ENCODE measurements around the gene SPRED3. TPM values are rescaled to one million over a fixed set of nuclear protein-coding genes. Genes with fewer than 3 reads are reported as not detected.

SPRED3 gene, protein sequence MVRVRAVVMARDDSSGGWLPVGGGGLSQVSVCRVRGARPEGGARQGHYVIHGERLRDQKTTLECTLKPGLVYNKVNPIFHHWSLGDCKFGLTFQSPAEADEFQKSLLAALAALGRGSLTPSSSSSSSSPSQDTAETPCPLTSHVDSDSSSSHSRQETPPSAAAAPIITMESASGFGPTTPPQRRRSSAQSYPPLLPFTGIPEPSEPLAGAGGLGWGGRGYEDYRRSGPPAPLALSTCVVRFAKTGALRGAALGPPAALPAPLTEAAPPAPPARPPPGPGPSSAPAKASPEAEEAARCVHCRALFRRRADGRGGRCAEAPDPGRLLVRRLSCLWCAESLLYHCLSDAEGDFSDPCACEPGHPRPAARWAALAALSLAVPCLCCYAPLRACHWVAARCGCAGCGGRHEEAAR
- total RNA-seq (2021; fragmentation: NEBNext Ultra II Directional; extraction: Animal tissue kit (Norgen Biotek cat#: 25700)) (7.1 and 8.1 TPM in 2 replicates), polyA plus RNA-seq (2011; rRNA removed) (10.3 and 13.5 TPM in 2 replicates), polyA minus RNA-seq (2011; rRNA and poly(A)+ RNA removed) (3.8 and 5.4 TPM in 2 replicates)
- polyA plus RNA-seq (2011; cell fraction: cytosol; rRNA removed) = 9.5 TPM
- polyA plus RNA-seq (2011; cell fraction: nucleus; rRNA removed) = 28.3 TPM
- polyA plus RNA-seq (2012, experiment 1 of 2) = 8.0 to 11.4 TPM (median 9.0 TPM) in 4 replicates
- polyA plus RNA-seq (2012, experiment 2 of 2) = 4.8 TPM
- polyA plus RNA-seq (2013, experiment 1 of 2) = 6.6 TPM
- 6.1 TPM for polyA plus RNA-seq (2013, experiment 2 of 2)
- 3.0 TPM for polyA minus RNA-seq (2011; cell fraction: cytosol; rRNA and poly(A)+ RNA removed)
- 16.1 TPM for polyA minus RNA-seq (2011; cell fraction: nucleus; rRNA and poly(A)+ RNA removed)
- long read RNA-seq, experiment 1 = 0 reads
- long read RNA-seq, experiment 2 = 0 reads

DNA sequence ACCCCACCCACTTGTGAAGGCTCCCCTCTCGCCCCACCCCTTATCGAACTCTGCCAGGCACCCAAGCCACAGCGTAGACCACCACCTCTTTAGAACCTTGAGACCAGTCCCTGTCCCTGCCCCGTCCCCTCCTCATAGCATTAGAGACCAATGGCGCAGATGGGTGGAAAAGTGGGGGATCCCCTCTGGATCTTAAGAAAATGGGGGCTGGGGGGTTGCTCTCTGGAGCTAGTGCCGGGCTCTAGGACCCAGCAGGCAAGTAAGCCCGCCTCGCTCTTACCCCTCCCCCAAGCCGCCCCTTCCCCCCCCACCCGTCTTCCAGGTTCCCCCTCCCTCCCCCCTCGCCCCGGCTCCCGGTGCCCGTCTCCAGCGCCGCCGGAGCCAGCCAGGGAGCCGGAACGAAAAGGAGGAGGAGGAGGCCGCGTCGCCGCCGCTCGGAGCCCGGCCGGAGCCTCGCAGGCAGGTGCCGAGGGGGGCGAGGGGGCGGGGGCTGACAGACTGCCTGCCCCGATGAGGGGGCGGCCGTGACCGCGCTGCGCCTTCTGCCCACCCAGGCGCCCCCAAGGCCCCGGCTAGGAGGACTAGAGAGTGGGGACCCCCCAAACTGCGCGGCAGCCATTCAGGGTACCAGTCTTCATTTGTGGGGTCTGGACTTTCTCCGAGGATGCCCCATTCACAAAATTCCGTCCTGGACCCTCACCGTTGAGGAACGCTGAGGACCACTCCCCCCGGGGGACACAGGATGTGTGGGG, at the start of gene SPRED3:
SPRED3 (plus strand) TSS at position 349 of the 752 bp plus-strand sequence. CDS start 1,606 bp downstream, outside the sequence.
- Histone ChIP-seq H2BK20ac (ENCODE audit: low read length) (no peak within 1 kb of the TSS), H3K4me3 (ENCODE audit: extremely low read depth in 1 of 4, insufficient read depth in 2 of 4, low read depth in 3 of 4, low read length in 4 of 4) (peak within 1 kb of the TSS; percentile 93 to 98 (median 96)), H3K4ac (replicated peaks; ENCODE audit: insufficient read length, low read depth, low read length) (peak within 1 kb of the TSS; percentile 87), H3K23me2 (ENCODE audit: low read depth, low read length) (peaks cover 12% of the 10 kb centered on the region), H3K14ac (ENCODE audit: insufficient read length) (no peak within 1 kb of the TSS), H3K56ac (replicated peaks; ENCODE audit: insufficient read length, low read depth, low read length) (peak within 1 kb of the TSS; percentile 97), H3K27me3 (replicated peaks in 1 of 4; ENCODE audit: control insufficient read depth in 3 of 4, extremely low read depth in 1 of 4, insufficient read depth in 3 of 4, low read length in 3 of 4) (no peaks in the 10 kb centered on the region), H2BK120ac (replicated peaks; ENCODE audit: low read depth, low read length) (peak within 1 kb of the TSS; percentile 82), H2AFZ (ENCODE audit: low read length) (peak within 1 kb of the TSS; percentile 11; the same call in 1 of the 2 replicates), H2BK5ac (ENCODE audit: low read depth, low read length) (peak within 1 kb of the TSS; percentile 86; the same call in 1 of the 2 replicates), H2BK15ac (ENCODE audit: low read length) (no peak within 1 kb of the TSS; the same call in 1 of the 2 replicates), H3K4me2 (ENCODE audit: insufficient read depth in 1 of 2, low read depth in 2 of 2, low read length in 2 of 2) (peak within 1 kb of the TSS; percentile 92 to 93), H3K9ac (replicated peaks in 1 of 4; ENCODE audit: extremely low read depth in 1 of 4, low read depth in 3 of 4, low read length in 3 of 4) (peak within 1 kb of the TSS; percentile 66 to 80 (median 74)), H4K5ac (ENCODE audit: insufficient read length, low read depth, low read length) (peak within 1 kb of the TSS; percentile 93), H4K20me1 (replicated peaks in 1 of 2; ENCODE audit: control insufficient read depth in 1 of 2, insufficient read depth in 2 of 2, low read length in 2 of 2) (peaks cover 0 to 6% of the 10 kb centered on the region in 2 experiments), H2AK5ac (ENCODE audit: low read depth, low read length) (no peak within 1 kb of the TSS), H3K18ac (ENCODE audit: extremely low read depth, low read length) (peak within 1 kb of the TSS; percentile 97), H3K4me1 (replicated peaks in 1 of 4; ENCODE audit: control insufficient read depth in 3 of 4, insufficient read depth in 4 of 4, low read length in 3 of 4) (peaks cover 10 to 23% (median 14%) of the 10 kb centered on the region in 4 experiments), H3K9me3 (ENCODE audit: insufficient read depth in 2 of 2, low read depth in 1 of 2, low read length in 1 of 2) (no peaks in the 10 kb centered on the region), H3K36me3 (ENCODE audit: control insufficient read depth in 2 of 4, insufficient read depth in 4 of 4, low read length in 3 of 4) (peaks cover 2 to 14% (median 6%) of the 10 kb centered on the region in 4 experiments; a peak in 3 of 8 replicates), H2BK12ac (ENCODE audit: low read depth, low read length) (0 out of 2 replicates have a peak within 1 kb of the TSS, but pooled peaks have one; percentile 39), H3K79me1 (ENCODE audit: low read depth, low read length) (peaks cover 4% of the 10 kb centered on the region; the same call in 1 of the 2 replicates), H3K23ac (ENCODE audit: insufficient read length) (no peak within 1 kb of the TSS), H3K27ac (ENCODE audit: low read depth, low read length) (peak within 1 kb of the TSS; percentile 74), H3K79me2 (ENCODE audit: control insufficient read depth in 1 of 2, insufficient read depth in 2 of 2, low read length in 2 of 2) (peaks cover 0 to 7% of the 10 kb centered on the region in 2 experiments; a peak in 2 of 4 replicates), H4K91ac (replicated peaks; ENCODE audit: insufficient read length, low read length) (peak within 1 kb of the TSS; percentile 92), H4K8ac (ENCODE audit: extremely low read depth, insufficient read depth, low read length) (peak within 1 kb of the TSS; percentile 91)
- 1% methylated on average over 12 of the region's 46 CpGs; no CpG with 5 or more reads in 1 of the 2 experiments for WGBS, 2 experiments (ENCODE audit: extremely low coverage in 1 of 2, insufficient coverage in 1 of 2, insufficient read length in 1 of 2, insufficient replicate concordance in 2 of 2, low coverage in 1 of 2, low lambda C conversion rate in 2 of 2, missing lambda C conversion rate in 1 of 2)
- DNase-seq (ENCODE audit: low read depth in 1 of 2, low spot score in 2 of 2) = peak in 1 of 2 experiments; percentile 81
- CTCF ChIA-PET (ENCODE audit: partially characterized antibody) = interaction anchor here (0.7 to 1.0 kb wide), 2 partner anchors 14 to 70 kb away, joined by 3 read pairs; partner anchors contain the start of gene FAM98C
- POLR2A ChIA-PET (ENCODE audit: partially characterized antibody) = interaction anchor here (0.6 to 4.3 kb wide), 15 partner anchors 13 to 230 kb away, joined by 3 to 38 read pairs (median 3); partner anchors contain the start of genes C19orf33, FAM98C, PSMD8 and SPINT2
- FAIRE-seq = no peak
- TF ChIP-seq JUN (IDR thresholded peaks at IDR 0.05; ENCODE audit: low read depth, low read length) (no peak), POLR2A (IDR thresholded peaks at IDR 0.05; ENCODE audit: control extremely low read depth in 1 of 2, low read depth in 2 of 2, low read length in 2 of 2) (peak in 1 of 2 experiments; percentile 37; a peak in 1 of 3 replicates), SAP30 (IDR thresholded peaks at IDR 0.05; ENCODE audit: insufficient read depth, insufficient replicate concordance, low read length) (no peak), CTCF (IDR thresholded peaks at IDR 0.05; ENCODE audit: control extremely low read depth in 1 of 3, insufficient read depth in 1 of 3, low read depth in 1 of 3, low read length in 3 of 3) (no peak)
